Adipocyte (in vitro differentiated cells): ENCODE results near the gene FAM53B.

Experiments
- DNase-seq: peaks from one replicate; pipeline ENCODE4 v3.0.0-alpha.2; 2015; ENCODE audit warnings: low read depth
- H3K27me3 ChIP-seq: replicated peaks from 2 replicates; pipeline ENCODE4 v1.7.0; 2013; ENCODE audit warnings: mild to moderate bottlenecking, low read length, moderate library complexity; ENCODE audit not compliant: control insufficient read depth, insufficient read depth
- H3K36me3 ChIP-seq: 2 replicates; pipeline ENCODE4 v1.7.0; 2013; ENCODE audit warnings: low read length, mild to moderate bottlenecking, moderate library complexity; ENCODE audit not compliant: control insufficient read depth, insufficient read depth, severe bottlenecking
- H3K4me1 ChIP-seq: 2 replicates; pipeline ENCODE4 v1.7.0; 2013; ENCODE audit warnings: mild to moderate bottlenecking, low read length, moderate library complexity; ENCODE audit not compliant: control insufficient read depth, insufficient read depth
- H3K4me3 ChIP-seq: 2 replicates; pipeline ENCODE4 v1.7.0; 2013; ENCODE audit warnings: mild to moderate bottlenecking, low read length, moderate library complexity
- H3K9ac ChIP-seq: 2 replicates; pipeline ENCODE4 v1.7.0; 2013; ENCODE audit warnings: mild to moderate bottlenecking, low read length, moderate library complexity
- H3K9me3 ChIP-seq: 2 replicates; pipeline ENCODE4 v1.7.0; 2013; ENCODE audit warnings: mild to moderate bottlenecking, low read length, moderate library complexity; ENCODE audit not compliant: control insufficient read depth

FAM53B gene

GRCh38 chr10:124713679-124714255 lies 30.4 kb downstream of the FAM53B start:
- no peak overlapping the region for H3K4me3 ChIP-seq
- no peaks in the 10 kb centered on the region for H3K27me3 ChIP-seq
- H3K36me3 ChIP-seq: peaks cover 4% of the 10 kb centered on the region
- H3K4me1 ChIP-seq: peaks cover 19% of the 10 kb centered on the region
- no peak for DNase-seq
- H3K9ac ChIP-seq: no peak overlapping the region
- H3K9me3 ChIP-seq: no peaks in the 10 kb centered on the region

- Histone ChIP-seq H3K4me1 (peaks cover 28% of the 10 kb centered on the region), H3K27me3 (no peaks in the 10 kb centered on the region), H3K4me3 (no peak overlapping the region)
These were observed 31.3 kb downstream of the FAM53B start for GRCh38 chr10:124712704-124713407.

GRCh38 chr10:124711145-124711544 lies 33.0 kb downstream of the FAM53B start:
- H3K4me1 ChIP-seq: peaks cover 43% of the 10 kb centered on the region
- no peaks in the 10 kb centered on the region for H3K9me3 ChIP-seq
- DNase-seq: no peak
- no peak overlapping the region for H3K4me3 ChIP-seq
- no peak overlapping the region for H3K9ac ChIP-seq
- H3K36me3 ChIP-seq: peaks cover 8% of the 10 kb centered on the region
- H3K27me3 ChIP-seq: no peaks in the 10 kb centered on the region

More at GRCh38 chr10:124712704-124713407, 31.3 kb downstream of the FAM53B start:
- Histone ChIP-seq H3K9ac (no peak overlapping the region), H3K9me3 (no peaks in the 10 kb centered on the region), H3K36me3 (peaks cover 4% of the 10 kb centered on the region)
- no peak for DNase-seq

- DNase-seq: no peak
- Histone ChIP-seq H3K27me3 (no peaks in the 10 kb centered on the region), H3K36me3 (peaks cover 11% of the 10 kb centered on the region), H3K4me1 (peaks cover 47% of the 10 kb centered on the region), H3K9ac (peak overlapping the region; percentile 22), H3K4me3 (no peak overlapping the region), H3K9me3 (no peaks in the 10 kb centered on the region)
These were observed 33.8 kb downstream of the FAM53B start for GRCh38 chr10:124710266-124710881.

GRCh38 chr10:124709861-124710260 lies 34.3 kb downstream of the FAM53B start:
- H3K9ac ChIP-seq: peak overlapping the region; percentile 22
- no peak for DNase-seq
- H3K9me3 ChIP-seq: no peaks in the 10 kb centered on the region
- H3K27me3 ChIP-seq: no peaks in the 10 kb centered on the region
- peaks cover 8% of the 10 kb centered on the region for H3K36me3 ChIP-seq
- no peak overlapping the region for H3K4me3 ChIP-seq
- peaks cover 52% of the 10 kb centered on the region for H3K4me1 ChIP-seq

GRCh38 chr10:124708922-124709520 lies 35.2 kb downstream of the FAM53B start:
- Histone ChIP-seq H3K4me3 (no peak overlapping the region), H3K9me3 (no peaks in the 10 kb centered on the region), H3K36me3 (peaks cover 8% of the 10 kb centered on the region), H3K9ac (no peak overlapping the region), H3K4me1 (peaks cover 61% of the 10 kb centered on the region), H3K27me3 (no peaks in the 10 kb centered on the region)
- DNase-seq: no peak

GRCh38 chr10:124708246-124708779 lies 35.9 kb downstream of the FAM53B start:
- peaks cover 8% of the 10 kb centered on the region for H3K36me3 ChIP-seq
- H3K9ac ChIP-seq: no peak overlapping the region
- peaks cover 68% of the 10 kb centered on the region for H3K4me1 ChIP-seq
- no peaks in the 10 kb centered on the region for H3K27me3 ChIP-seq
- no peaks in the 10 kb centered on the region for H3K9me3 ChIP-seq
- no peak for DNase-seq
- H3K4me3 ChIP-seq: no peak overlapping the region

GRCh38 chr10:124707551-124707950 lies 36.6 kb downstream of the FAM53B start:
- Histone ChIP-seq H3K27me3 (no peaks in the 10 kb centered on the region), H3K9ac (no peak overlapping the region), H3K4me1 (peaks cover 76% of the 10 kb centered on the region), H3K4me3 (no peak overlapping the region), H3K36me3 (peaks cover 8% of the 10 kb centered on the region), H3K9me3 (no peaks in the 10 kb centered on the region)
- no peak for DNase-seq

- no peak for DNase-seq
- Histone ChIP-seq H3K36me3 (peaks cover 8% of the 10 kb centered on the region), H3K27me3 (no peaks in the 10 kb centered on the region), H3K9ac (no peak overlapping the region), H3K4me1 (peaks cover 80% of the 10 kb centered on the region), H3K9me3 (no peaks in the 10 kb centered on the region), H3K4me3 (no peak overlapping the region)
These were observed 37.1 kb downstream of the FAM53B start for GRCh38 chr10:124707144-124707467.

- no peaks in the 10 kb centered on the region for H3K9me3 ChIP-seq
- no peak for DNase-seq
- H3K4me1 ChIP-seq: peaks cover 85% of the 10 kb centered on the region
- H3K27me3 ChIP-seq: no peaks in the 10 kb centered on the region
- no peak overlapping the region for H3K9ac ChIP-seq
- peaks cover 8% of the 10 kb centered on the region for H3K36me3 ChIP-seq
- no peak overlapping the region for H3K4me3 ChIP-seq
These were observed 37.6 kb downstream of the FAM53B start for GRCh38 chr10:124706462-124707143.
